Ramos (cell line): ENCODE measurements around the gene MALRD1.

Experiments
- in situ Hi-C: fragments of 300-500 bp; cut with MboI; formaldehyde crosslinking; loops from one replicate; pipeline ENCODE4 v1.14.3; 2022; ENCODE audit warnings: low sequenced_read_pairs; ENCODE audit not compliant: unreplicated experiment

The MALRD1 gene

DNA sequence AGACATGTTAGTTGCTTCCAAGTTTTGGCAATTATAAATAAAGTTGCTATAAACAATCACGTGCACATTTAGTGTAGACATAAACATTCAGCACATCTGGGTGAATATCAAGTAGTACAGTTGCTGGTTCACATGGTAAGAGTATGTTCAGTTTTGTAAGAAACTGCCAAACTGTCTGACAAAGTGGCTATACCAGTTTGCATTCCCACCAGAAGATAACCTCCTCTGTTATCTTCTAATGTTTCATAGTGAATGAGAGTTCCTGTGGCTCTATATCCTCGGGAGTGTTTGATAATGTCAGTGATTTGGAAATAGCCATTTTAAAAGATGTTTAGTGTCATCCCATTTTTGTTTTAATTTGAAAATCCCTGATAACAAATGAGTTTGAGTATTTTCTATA is 508.1 kb downstream of the MALRD1 start:
- in situ Hi-C loops, result no loop called here

DNA sequence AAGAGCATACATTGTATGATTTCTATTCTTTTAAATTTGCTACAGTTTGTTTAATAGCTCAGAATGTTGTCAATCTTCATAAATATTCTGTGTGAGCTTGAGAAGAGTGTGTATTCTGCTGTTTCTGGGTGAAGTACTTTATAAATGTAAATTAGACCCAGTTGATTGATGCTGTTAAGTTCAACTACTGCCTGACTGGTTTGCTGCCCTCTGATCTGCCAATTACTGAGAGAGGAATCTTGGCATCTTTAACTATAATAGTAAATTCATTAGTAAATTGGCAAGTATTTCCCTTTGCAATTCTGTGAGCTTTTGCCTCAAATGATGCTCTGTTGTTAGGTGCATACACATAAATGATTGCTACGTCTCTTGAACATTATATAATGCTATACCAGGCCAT is 512.6 kb downstream of the MALRD1 start:
- in situ Hi-C loops, result no loop called here

DNA sequence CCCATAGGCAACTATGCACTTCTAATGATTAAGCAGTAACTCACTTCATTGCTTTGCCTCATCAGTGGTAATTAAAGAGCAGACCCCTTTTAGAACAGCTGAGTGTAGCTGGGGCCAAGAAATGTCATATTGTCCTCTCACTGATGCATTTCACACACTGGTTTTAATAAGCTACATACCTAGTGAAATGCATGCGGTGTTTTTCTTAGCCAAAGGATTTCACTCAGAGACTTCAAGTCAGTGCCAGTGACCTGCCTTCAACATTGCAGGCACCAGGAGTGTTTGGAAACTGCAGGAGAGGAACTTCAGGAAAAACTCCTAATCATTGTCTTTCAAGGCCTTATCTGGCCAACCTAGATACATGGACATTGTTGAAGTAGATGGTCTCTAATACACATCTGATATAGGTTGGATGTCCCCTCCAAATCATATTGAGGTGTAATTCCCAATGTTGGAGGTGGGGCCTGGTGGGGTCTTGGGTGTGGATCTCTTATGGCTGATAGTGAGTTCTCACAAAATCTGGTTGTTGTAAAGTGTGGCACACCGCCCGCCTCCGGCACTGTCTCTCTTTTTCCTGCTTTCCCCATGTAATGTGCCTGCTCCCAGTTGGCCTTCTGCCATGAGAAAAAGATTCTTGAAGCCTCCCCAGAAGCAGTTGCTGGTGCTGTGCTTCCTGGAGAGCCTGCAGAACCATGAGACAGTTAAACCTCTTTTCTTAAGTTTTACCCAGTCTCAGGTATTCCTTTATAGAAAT is 515.0 kb downstream of the MALRD1 start:
- in situ Hi-C loops, result no loop called here

DNA sequence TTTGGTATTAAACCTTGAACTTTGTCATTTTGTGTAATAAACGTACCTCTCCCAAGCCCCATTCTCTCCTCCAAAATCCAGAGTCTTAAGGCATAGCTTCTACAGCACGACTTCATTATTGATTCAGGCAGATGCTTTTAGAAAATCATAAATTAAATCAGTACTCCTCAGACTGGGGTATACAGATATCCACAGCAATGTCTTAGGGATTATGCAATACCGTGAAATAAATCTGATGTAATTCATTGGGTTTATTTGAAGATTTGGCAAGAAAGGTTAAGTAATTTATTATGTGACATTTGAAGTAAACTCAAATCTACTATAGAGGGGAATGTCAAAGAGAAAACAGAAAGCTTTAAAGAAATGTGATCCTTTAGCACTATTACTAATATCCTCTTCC is 521.5 kb downstream of the MALRD1 start:
- in situ Hi-C loops, result no loop called here

DNA sequence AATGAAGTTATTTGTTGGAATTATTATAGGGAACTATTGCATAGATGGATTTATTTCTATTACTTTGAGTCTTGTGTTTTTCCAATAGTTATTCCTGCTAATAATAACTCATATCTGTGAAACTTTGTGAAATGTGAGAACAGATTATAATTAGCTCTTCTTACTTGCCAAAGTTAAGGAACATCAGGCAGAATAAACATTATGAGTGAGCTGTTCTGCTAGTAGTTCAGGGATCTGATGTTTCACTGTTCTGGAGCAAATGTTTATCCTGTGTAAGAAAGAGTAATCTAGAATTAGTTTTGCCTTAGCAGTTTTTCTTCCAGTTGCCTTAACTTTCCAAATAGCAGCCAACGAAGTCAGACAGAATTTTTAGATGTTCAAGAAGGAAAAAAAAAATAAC is 522.4 kb downstream of the MALRD1 start:
- in situ Hi-C loops, result no loop called here

DNA sequence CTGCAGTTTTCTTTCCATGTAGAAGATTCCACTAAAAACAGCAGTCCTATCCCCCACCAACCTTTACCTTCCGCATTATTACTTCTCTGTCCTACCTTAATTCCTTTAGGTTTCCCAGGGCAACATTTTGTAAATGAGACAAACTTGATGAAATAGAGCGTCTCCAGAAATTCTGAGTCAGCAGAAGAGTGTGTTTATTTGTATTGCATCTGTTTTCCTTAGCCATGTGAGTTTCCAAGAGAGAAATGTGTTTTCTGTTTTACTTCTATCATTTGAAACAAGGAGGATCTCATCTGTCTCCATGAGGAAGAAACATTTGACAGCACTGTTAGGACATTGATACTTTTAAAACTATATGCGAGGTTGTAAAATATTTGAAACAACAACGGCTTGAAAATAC is 523.5 kb downstream of the MALRD1 start:
- in situ Hi-C loops, result no loop called here

DNA sequence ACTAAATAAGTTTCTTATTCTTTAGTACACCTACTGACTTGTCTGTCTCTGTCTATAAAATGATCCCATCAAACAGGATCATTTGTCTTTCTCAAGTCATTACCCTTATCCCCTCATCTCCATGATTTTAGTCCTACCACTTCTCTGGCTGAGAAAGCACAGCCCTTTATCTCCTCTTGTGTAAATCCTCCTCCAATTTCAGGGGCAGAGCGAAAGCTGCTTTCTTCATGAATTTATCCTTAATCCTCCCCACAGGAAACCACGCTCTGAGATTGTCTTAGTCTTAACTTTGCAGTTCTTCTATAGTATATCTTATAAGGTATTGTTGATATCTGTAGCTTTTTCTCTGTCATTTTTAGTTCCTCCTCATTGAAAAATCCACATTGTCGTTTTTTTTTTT is 528.0 kb downstream of the MALRD1 start:
- in situ Hi-C loops, result no loop called here

DNA sequence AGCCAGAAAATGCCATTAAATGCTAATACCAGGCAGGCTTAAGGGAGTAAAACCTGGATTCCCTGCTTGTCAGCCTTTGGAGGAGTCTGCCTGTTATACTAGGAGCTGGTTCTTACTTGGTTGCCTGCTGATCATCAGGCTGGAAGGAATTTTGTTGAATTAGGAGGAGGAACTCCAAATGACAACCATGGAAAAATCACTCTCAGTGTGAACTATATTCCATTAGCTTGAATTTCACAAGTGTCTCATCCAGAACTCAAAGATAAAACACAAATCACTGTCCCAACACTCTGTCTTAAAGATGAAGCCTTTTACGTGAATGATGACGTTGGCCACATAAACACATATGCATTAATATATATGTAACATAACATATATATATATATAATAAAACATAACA is 528.8 kb downstream of the MALRD1 start:
- in situ Hi-C loops, result no loop called here

DNA sequence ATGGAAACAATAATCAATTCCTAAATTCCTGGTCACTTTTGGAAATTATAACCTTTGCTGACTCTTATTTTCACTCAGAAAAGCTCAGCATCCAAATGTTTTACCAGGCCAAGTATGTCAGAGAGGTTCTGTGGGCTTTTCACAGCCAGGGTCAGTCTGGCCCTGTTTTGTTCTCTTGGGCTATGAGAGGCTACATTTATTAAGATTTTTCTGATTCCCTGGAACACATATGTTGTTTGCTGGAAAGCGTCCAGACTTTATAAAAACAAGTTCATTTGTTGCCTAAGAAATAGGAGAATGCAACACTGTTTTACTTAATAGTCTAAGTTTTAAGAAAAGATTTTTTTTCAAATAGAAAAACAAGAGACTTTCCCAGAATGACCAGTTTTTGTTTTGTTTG is 529.2 kb downstream of the MALRD1 start:
- in situ Hi-C loops, result no loop called here

DNA sequence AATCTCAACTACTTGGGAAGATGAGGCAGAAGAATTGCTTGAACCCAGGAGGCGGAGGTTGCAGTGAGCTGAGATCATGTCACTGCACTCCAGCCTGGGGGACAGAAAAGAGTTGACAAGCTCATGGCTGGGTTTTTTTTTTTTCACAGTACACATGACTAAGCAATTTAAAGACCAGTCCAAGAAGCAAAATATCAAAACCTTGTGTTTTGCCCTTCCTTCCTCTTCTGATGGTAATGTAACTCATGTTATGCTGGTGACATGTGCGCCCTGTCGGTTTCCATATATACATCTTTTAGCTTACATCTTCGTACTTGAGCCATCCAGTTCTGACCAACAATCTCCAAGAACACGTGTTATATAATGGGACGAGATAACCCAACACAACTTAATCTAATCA is 530.0 kb downstream of the MALRD1 start:
- in situ Hi-C loops, result no loop called here

DNA sequence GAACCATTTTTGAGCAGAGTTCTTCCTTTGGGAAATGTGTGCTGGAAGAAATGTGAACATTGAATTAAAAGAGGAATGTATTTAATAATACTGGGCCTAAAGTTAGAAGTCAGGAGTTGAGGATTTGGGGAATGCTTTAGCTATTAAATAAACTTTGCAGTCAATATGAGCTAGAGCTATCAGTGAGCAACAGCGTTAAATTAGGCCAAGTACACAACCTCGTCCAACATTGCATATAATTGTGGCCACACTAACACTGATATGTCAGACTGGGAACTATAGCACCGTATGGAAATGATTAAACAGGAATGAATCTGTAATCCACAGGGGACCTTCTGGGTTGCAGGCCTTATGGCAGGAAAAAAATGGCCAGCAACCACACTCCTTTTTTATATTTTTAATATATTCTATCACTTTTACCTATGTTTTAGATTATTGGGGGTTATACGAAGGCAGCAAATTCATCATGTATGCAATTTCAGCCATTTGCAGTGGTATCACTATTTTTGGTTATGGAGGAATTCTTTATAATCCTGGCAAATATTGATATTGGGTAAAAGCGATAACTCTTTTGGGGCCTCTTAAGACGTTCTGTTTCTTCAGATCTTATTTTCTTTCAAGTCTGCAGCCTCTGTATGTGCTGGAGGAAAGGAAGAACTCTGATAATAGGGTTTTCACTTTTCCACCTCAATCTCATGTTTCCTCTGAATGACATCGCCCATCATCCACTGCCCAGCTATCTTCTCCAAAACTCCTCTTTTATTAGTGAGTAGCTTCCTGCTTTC is 531.4 kb downstream of the MALRD1 start:
- in situ Hi-C loops, result no loop called here

DNA sequence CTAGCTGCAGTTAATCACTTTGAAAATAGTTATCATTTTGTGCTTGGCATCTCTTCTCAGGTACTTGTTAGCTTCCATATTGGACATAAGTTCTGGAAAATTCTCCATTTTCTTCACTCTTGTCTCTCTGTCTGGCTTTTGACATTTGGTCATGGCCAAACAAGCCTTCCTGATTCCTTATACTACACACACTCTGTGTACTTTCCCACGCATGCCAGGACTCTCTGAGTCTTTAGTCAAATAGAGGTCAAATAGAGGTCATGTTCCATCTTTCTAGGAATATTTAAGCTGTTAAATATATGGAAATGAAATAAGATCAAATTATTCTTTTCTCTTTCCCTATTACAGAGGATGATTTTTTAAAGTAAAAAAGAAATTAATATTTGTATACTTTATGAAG is 532.1 kb downstream of the MALRD1 start:
- in situ Hi-C loops, result no loop called here

DNA sequence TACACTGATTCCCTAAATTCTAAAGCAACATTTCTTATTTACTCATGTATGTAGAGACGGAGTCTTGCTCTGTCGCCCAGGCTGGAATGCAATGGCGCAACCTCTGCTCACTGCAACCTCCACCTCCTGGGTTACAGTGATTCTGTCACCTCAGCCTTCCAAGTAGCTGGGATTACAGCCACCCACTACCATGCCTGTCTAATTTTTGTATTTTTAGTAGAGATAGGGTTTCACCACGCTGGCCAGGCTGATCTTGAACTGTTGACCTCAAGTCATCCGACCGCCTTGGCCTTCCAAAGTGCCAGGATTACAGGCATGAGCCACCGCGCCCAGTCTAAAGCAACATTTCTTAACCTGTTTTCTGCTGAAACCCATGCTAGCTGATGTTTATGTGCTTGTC is 540.0 kb downstream of the MALRD1 start:
- in situ Hi-C loops, result no loop called here

DNA sequence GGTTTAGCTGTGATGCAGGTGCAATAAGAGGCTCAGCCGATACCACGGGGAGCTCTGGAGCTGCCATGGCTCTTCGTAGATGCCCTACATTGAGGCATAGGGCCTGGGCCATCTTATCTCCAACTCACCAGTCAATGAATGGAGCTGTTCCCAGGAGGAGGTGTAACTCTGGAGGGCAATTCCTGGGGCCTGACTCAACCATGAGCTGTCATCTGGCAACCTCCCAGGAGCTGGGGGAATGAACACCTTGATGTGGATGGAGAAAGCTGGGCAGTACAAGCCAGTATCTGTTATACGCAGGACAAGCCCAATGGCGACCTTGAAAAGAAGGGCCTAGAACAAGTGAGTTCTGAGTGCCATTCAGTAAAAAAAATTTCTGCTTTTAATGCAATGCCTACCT is 543.7 kb downstream of the MALRD1 start:
- in situ Hi-C loops, result no loop called here

DNA sequence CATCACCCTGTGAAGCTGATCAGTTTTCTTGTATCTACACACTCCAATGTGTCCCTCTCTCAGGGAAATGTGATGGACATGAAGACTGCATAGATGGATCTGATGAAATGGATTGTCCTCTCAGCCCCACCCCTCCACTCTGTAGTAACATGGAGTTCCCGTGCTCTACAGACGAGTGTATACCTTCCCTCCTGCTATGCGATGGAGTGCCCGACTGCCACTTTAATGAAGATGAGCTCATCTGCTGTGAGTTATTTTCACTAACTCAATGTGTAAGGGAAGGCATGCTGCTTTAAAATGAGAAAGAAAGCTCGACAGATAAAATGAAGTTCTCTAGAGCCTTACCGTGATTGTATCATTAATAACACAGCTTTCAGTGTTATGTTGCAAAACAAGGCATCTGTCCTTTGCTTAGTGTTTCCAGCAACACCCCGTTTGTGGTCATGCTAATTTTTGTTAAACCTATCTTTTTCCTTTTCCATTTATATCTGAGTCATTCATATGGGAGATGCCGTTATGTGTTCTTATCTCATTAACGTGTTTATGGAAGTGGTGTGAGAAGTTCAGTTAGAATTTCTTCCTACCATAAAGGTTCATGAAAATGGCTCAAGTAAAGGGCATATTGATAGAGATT is 546.7 kb downstream of the MALRD1 start:
- in situ Hi-C loops, result no loop called here

DNA sequence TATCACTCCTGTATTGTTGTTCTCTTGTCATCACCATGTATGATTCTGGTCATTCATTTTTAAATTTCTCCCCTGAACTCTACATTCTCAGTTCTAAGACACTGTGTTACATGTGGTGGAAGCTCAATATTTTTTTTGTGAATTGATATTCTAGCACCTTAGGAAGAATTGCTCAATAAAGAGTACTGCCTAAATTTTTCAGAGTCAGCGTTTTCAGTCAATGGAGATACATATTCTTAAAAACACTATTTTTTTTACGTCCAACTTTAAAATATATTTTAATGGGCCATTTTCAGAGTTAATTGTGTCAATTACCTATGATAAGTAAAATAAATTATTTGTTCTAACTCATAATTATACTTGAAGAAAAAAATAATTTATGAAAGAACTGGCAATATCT is 557.2 kb downstream of the MALRD1 start:
- in situ Hi-C loops, result no loop called here

DNA sequence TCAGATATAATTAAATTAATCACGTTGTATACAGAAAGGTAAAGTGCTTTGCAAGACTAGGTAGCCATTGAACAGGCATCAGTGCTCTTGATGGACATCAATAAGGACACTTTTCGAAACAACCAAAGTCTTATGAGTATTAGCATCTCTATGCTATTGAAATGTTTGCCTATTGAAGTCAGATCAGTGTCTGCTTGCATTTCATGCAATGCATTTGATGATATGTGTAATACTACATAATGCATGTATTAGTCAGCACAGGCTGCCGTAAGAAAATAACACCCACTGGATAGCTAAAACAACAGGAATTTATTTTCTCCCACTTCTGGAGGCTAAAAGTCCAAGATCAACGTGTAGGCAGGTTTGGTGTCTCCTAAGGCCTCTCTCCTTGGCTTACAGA is 558.4 kb downstream of the MALRD1 start:
- in situ Hi-C loops, result no loop called here

DNA sequence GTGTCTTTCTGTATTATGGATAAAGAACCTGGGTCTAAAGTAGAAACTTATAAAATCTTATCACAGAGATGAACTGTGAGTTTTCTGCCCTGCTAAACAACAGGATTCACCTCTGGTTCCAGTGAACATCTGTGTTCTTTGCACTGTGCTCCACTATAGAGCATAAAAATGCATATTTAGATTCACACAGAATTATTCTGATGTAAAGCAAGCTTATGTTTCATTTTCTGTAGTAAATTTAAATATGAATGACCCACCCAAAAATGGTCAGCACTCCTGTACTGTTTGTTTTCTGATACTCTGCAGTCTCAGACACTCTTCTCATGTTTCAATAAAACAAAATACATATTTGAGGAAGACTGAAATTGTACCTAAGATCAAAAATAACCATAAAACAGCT is 563.2 kb downstream of the MALRD1 start:
- in situ Hi-C loops, result no loop called here

DNA sequence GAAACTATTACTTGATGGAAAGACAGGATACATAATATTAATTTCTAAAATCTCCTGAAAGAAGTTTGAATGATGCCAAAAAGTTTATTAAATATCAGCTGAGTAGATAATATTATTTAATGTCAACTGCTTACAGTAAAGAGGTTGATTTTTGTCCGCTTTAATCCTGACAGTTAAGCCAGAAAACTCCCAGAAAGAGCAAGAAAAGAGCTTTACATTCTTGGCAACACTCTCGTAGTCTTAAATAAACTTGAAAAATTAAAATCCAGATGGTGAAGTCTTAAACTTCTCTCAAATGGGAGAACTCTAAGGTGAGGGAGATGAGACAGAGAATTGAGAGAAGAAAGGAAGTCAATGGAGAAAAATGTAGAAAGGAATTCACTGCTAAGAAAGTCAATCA is 568.4 kb downstream of the MALRD1 start:
- in situ Hi-C loops, result no loop called here

DNA sequence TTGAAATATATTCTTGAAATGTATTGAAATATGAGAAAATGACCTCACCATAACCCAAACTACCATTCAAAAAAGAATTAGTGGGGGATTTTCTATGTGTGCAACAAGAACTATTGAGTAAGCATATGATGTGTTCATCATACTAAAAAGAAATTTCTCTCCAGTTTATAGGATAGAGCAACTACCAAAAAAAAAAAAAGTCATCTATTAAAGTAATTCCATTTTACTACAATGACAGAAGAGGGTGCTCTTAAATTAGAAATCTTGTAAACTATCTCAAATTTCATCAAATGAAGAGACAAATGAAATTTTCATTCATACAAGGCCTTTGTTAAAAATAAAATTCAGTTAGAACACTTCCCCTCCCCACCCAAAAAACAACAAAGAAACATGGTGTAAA is 572.2 kb downstream of the MALRD1 start:
- in situ Hi-C loops, result no loop called here

DNA sequence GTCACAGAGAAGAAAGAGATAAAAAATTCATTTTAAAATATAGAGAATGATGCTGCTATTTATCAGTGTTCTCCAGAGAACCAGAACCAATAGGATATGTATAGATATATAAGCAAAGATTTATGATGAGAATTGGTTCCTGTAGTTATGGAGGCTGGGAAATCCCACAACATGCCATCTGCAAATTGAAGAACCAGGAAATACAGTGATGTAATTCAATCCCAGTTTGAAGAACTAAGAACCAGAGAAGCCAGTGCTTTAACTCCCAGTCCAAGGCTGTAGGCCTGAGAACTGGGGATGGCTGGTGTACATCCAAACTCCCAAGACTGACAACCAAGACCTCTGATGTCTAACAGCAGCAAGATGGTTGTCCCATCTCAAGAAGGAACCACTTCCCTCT is 574.7 kb downstream of the MALRD1 start:
- in situ Hi-C loops, result no loop called here
